Ascending aorta (tissue), 2 donors: ENCODE results near the gene ENAH. TPM values are rescaled to one million over a fixed set of nuclear protein-coding genes. Genes with fewer than 3 reads are reported as not detected.

Source experiments
- DNase-seq, 2 donors: peaks; one replicate each; pipeline ENCODE4 v3.0.0-alpha.2; 2019; ENCODE audit warnings: low spot score in 2 of 2
- H3K27ac ChIP-seq, 2 donors: fragments of 200-600 bp; sonication (generic); one replicate each; pipeline ENCODE4 v1.5.1; 2016 to 2017; ENCODE audit warnings: mild to moderate bottlenecking in 1 of 2
- H3K27me3 ChIP-seq: fragments of 200-600 bp; sonication (generic); one replicate; pipeline ENCODE4 v1.5.1; 2017
- H3K36me3 ChIP-seq, 2 donors: fragments of 200-600 bp; sonication (generic); one replicate each; pipeline ENCODE4 v1.5.1; 2016
- H3K4me1 ChIP-seq, 2 donors: fragments of 200-600 bp; sonication (generic); one replicate each; pipeline ENCODE4 v1.5.1; 2016 to 2017; ENCODE audit warnings: mild to moderate bottlenecking in 1 of 2
- H3K4me3 ChIP-seq, 2 donors: fragments of 200-600 bp; sonication (generic); one replicate each; pipeline ENCODE4 v1.5.1; 2016 to 2017; ENCODE audit warnings: mild to moderate bottlenecking in 1 of 2
- H3K9me3 ChIP-seq, 2 donors: fragments of 200-600 bp; sonication (generic); one replicate each; pipeline ENCODE4 v1.5.1; 2016
- intact Hi-C: fragments of 100-400 bp; cut with DNase I; formaldehyde crosslinking; loops from one replicate; pipeline ENCODE4 v1.15.1; 2023
- total RNA-seq: library from RNA; depleted of rRNA; stranded (reverse); fragments of >200 nt; gene quantifications from one replicate; pipeline ENCODE4 v1.1.0, GENCODE V29; 2016
- TF ChIP-seq, protein P1 (sequence below), 3 experiments: fragments of 200-600 bp in 2 of 3; fragments of 450-650 bp in 1 of 3; sonication (generic) in 2 of 3; IDR thresholded peaks; one replicate each; pipeline ENCODE4 v1.5.1; 2016 to 2019; ENCODE audit warnings: antibody characterized with exemption in 3 of 3, mild to moderate bottlenecking in 1 of 3, moderate library complexity in 1 of 3

ENAH gene
- total RNA-seq, 1 donor from 2014 or later = 103 TPM

DNA sequence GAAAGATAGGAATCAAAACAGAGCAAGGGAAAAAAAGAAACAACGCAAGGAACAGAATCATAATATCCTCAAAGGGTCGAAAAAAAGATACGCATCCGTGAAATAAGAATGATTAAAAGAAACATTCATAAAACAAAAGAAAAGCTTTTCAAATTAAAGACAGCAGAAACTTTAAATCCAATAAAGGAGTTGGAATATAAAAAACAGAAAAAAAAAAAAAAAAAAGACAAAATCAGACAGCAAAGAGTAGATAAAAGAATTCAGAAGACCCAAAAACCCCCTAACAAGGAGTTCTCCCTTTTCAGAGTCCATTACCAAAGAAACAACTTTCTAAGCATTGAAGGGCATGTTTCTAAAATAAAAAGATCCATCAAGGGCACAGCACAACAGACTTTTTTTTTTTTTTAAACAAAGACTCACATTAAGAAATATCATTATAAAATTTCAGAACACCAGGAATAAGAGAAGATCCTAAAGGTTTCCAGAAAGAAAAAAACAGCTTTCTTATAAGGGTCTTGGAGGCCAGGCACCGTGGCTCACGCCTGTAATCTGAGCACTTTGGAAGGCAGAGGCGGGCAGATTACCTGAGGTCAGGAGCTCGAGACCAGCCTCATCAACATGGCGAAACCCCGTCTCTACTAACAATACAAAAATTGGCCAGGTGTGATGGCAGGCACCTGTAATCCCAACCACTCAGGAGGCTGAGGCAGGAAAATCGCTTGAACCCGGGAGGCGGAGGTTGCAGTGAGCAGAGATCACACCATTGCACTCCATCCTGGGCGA is 44.7 kb downstream of the ENAH start:
- Histone ChIP-seq H3K27me3 (no peaks in the 10 kb centered on the region), H3K4me3 (no peak overlapping the region), H3K4me1 (peaks cover 0 to 48% of the 10 kb centered on the region in 2 donors), H3K27ac (peak overlapping the region; percentile 24 to 64), H3K9me3 (no peaks in the 10 kb centered on the region), H3K36me3 (no peaks in the 10 kb centered on the region)
- intact Hi-C loops = loop anchor here (5.0 kb wide), 1 partner anchor 44 kb away; the partner anchor contains the start of gene ENAH
- DNase-seq = no peak
- TF ChIP-seq, protein P1, sequence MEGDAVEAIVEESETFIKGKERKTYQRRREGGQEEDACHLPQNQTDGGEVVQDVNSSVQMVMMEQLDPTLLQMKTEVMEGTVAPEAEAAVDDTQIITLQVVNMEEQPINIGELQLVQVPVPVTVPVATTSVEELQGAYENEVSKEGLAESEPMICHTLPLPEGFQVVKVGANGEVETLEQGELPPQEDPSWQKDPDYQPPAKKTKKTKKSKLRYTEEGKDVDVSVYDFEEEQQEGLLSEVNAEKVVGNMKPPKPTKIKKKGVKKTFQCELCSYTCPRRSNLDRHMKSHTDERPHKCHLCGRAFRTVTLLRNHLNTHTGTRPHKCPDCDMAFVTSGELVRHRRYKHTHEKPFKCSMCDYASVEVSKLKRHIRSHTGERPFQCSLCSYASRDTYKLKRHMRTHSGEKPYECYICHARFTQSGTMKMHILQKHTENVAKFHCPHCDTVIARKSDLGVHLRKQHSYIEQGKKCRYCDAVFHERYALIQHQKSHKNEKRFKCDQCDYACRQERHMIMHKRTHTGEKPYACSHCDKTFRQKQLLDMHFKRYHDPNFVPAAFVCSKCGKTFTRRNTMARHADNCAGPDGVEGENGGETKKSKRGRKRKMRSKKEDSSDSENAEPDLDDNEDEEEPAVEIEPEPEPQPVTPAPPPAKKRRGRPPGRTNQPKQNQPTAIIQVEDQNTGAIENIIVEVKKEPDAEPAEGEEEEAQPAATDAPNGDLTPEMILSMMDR (IDR thresholded peaks at IDR 0.05) = no peak

DNA sequence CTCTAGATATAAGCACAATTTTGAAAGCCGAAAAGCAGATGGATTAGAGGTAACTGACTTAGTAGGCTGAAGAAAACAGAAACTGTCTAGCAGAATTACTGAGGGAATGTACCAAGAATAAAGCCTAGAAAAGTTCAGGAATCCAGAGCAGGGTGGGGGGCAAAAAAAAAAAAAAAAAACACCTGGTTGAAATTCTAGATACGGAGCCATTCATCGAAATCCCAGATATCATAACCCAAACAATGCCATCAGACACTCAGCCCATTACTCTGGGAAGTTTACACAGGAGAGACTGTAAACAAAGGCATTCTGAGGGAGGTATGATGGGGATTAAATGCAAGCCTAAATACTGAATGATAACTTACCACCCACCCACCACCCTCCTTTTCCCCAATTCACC is 45.6 kb downstream of the ENAH start:
- Histone ChIP-seq H3K4me3 (no peak overlapping the region), H3K36me3 (no peaks in the 10 kb centered on the region), H3K4me1 (peaks cover 0 to 46% of the 10 kb centered on the region in 2 donors), H3K27me3 (no peaks in the 10 kb centered on the region), H3K27ac (peak overlapping the region; percentile 24 to 64), H3K9me3 (no peaks in the 10 kb centered on the region)
- TF ChIP-seq, protein P1 (IDR thresholded peaks at IDR 0.05) = no peak
- intact Hi-C loops = loop anchor here (5.0 kb wide), 1 partner anchor 45 kb away; the partner anchor contains the start of gene ENAH
- DNase-seq = no peak

DNA sequence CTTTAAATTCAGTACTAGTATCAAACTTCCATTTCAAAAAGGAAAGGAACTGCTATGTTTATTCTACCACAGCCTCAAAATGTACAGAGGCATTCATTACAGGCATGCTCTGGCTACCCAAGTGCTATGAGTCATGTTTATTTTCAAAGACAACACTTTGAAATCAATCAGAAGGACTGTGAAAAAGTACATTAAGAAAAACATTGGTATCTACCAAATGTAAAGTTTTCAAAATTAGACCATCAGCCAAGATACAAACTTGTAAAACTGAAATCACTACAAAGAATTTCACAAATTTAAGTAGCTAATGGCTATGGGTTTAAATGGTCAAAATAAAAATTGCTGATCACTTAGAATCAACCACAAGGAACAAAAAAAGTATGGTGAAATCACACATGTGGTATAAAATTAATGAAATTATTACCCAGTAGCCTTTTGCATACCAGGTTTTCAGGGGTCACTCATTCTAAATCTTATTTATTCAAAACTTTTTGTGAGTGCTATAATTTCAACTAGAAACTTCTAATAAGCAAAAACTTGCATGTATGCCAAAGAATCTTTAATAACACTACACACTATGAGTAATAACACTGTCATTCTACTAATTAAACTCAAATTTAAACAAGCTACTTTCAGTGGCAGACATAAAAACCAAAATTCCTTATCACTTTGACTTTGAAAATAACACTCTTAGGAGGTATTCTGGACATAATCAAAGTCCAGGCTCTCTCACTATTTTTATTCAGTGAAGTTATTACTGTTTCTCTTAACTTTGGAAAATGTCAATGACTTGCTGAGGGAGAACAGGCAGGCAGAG is 49.2 kb downstream of the ENAH start:
- TF ChIP-seq, protein P1 (IDR thresholded peaks at IDR 0.05) = no peak
- no peaks in the 10 kb centered on the region for H3K27me3 ChIP-seq
- DNase-seq = no peak
- peaks cover 0 to 31% of the 10 kb centered on the region in 2 donors for H3K4me1 ChIP-seq
- intact Hi-C loops = no loop called here
- no peaks in the 10 kb centered on the region for H3K36me3 ChIP-seq
- H3K27ac ChIP-seq = no peak overlapping the region
- no peaks in the 10 kb centered on the region for H3K9me3 ChIP-seq
- no peak overlapping the region for H3K4me3 ChIP-seq

DNA sequence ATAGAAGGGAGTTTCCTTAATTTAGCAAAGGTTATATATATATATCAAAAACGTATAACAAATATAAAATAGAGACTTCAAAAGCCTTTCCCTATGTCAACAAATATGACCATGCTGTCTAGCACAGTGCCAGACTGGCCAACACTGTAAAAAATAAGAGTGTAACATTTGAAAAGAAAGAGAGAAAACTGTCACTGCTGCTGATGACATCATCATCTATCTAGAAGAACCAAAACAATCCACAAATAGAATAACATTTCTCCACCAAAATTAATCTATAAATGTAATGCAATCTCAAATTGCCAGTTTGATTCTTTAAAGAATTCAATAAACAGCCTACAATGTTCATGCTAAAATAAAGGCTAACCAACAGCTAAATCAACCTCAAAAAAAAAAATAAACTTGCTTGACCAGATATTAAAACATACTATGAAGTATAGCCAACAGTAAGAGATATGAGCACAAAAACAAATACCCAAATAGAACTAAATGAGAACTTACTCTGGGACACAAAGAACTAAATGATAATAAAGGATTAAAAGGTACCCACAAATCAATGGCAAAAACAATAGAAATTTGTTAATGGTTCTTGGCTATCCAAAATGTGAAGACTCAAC is 50.2 kb downstream of the ENAH start:
- no peaks in the 10 kb centered on the region for H3K9me3 ChIP-seq
- H3K36me3 ChIP-seq = no peaks in the 10 kb centered on the region
- peaks cover 0 to 27% of the 10 kb centered on the region in 2 donors for H3K4me1 ChIP-seq
- H3K27me3 ChIP-seq = no peaks in the 10 kb centered on the region
- TF ChIP-seq, protein P1 (IDR thresholded peaks at IDR 0.05) = no peak
- no peak for DNase-seq
- intact Hi-C loops = no loop called here
- no peak overlapping the region for H3K4me3 ChIP-seq
- no peak overlapping the region for H3K27ac ChIP-seq

GRCh38 chr1:225601902-225602589 is 50.9 kb downstream of the ENAH start:
- TF ChIP-seq, protein P1 (IDR thresholded peaks at IDR 0.05) = no peak
- intact Hi-C loops = no loop called here
- peaks cover 0 to 21% of the 10 kb centered on the region in 2 donors for H3K4me1 ChIP-seq
- no peak for DNase-seq
- no peaks in the 10 kb centered on the region for H3K27me3 ChIP-seq
- H3K27ac ChIP-seq = peak overlapping the region; percentile 2 to 3
- no peaks in the 10 kb centered on the region for H3K36me3 ChIP-seq
- H3K9me3 ChIP-seq = no peaks in the 10 kb centered on the region
- no peak overlapping the region for H3K4me3 ChIP-seq
